ENCODE measurements around the gene NR2E1.

GRCh38 chr6:108238322-108238721 lies 72.5 kb downstream of the NR2E1 start:
- TF ChIP-seq CTCF (conservative IDR thresholded peaks at IDR 0.05; ENCODE audit: low read length) (no peak), EZH2phosphoT487 (IDR thresholded peaks at IDR 0.05; ENCODE audit: borderline replicate concordance) (no peak)
